Measurements from ENCODE around the gene LITAFD.

DNA sequence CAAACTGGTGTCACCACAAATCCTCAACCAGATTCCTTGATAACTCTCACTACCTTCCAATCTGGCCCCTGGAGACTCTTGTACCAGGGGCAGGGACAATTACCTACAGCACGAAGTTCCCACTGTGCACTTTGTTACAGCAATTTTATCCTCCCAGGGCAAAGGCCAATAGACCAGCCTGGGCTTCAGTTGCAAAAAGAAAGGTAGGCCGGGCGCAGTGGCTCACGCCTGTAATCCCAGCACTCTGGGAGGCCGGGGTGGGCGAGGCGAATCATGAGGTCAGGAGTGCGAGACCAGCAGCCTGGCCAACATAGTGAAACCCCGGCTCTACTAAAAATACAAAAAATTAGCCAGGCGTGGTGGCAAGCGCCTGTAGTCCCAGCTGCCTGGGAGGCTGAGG, 44.7 kb downstream of the LITAFD start:
- TF ChIP-seq EZH2 (IDR thresholded peaks at IDR 0.05; ENCODE audit: low read depth, unreplicated experiment) = no peak
- TF ChIP-seq, protein P1, sequence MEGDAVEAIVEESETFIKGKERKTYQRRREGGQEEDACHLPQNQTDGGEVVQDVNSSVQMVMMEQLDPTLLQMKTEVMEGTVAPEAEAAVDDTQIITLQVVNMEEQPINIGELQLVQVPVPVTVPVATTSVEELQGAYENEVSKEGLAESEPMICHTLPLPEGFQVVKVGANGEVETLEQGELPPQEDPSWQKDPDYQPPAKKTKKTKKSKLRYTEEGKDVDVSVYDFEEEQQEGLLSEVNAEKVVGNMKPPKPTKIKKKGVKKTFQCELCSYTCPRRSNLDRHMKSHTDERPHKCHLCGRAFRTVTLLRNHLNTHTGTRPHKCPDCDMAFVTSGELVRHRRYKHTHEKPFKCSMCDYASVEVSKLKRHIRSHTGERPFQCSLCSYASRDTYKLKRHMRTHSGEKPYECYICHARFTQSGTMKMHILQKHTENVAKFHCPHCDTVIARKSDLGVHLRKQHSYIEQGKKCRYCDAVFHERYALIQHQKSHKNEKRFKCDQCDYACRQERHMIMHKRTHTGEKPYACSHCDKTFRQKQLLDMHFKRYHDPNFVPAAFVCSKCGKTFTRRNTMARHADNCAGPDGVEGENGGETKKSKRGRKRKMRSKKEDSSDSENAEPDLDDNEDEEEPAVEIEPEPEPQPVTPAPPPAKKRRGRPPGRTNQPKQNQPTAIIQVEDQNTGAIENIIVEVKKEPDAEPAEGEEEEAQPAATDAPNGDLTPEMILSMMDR (conservative IDR thresholded peaks at IDR 0.05; ENCODE audit: low read depth in 2 of 2) = no peak
- no peak for TF ChIP-seq EZH2phosphoT487 (IDR thresholded peaks at IDR 0.05; ENCODE audit: unreplicated experiment)
- TF ChIP-seq NANOG (IDR thresholded peaks at IDR 0.05; ENCODE audit: borderline replicate concordance) = no peak
- TF ChIP-seq POLR2AphosphoS5 (IDR thresholded peaks at IDR 0.05; ENCODE audit: low read depth) = no peak
- TF ChIP-seq, protein P2, sequence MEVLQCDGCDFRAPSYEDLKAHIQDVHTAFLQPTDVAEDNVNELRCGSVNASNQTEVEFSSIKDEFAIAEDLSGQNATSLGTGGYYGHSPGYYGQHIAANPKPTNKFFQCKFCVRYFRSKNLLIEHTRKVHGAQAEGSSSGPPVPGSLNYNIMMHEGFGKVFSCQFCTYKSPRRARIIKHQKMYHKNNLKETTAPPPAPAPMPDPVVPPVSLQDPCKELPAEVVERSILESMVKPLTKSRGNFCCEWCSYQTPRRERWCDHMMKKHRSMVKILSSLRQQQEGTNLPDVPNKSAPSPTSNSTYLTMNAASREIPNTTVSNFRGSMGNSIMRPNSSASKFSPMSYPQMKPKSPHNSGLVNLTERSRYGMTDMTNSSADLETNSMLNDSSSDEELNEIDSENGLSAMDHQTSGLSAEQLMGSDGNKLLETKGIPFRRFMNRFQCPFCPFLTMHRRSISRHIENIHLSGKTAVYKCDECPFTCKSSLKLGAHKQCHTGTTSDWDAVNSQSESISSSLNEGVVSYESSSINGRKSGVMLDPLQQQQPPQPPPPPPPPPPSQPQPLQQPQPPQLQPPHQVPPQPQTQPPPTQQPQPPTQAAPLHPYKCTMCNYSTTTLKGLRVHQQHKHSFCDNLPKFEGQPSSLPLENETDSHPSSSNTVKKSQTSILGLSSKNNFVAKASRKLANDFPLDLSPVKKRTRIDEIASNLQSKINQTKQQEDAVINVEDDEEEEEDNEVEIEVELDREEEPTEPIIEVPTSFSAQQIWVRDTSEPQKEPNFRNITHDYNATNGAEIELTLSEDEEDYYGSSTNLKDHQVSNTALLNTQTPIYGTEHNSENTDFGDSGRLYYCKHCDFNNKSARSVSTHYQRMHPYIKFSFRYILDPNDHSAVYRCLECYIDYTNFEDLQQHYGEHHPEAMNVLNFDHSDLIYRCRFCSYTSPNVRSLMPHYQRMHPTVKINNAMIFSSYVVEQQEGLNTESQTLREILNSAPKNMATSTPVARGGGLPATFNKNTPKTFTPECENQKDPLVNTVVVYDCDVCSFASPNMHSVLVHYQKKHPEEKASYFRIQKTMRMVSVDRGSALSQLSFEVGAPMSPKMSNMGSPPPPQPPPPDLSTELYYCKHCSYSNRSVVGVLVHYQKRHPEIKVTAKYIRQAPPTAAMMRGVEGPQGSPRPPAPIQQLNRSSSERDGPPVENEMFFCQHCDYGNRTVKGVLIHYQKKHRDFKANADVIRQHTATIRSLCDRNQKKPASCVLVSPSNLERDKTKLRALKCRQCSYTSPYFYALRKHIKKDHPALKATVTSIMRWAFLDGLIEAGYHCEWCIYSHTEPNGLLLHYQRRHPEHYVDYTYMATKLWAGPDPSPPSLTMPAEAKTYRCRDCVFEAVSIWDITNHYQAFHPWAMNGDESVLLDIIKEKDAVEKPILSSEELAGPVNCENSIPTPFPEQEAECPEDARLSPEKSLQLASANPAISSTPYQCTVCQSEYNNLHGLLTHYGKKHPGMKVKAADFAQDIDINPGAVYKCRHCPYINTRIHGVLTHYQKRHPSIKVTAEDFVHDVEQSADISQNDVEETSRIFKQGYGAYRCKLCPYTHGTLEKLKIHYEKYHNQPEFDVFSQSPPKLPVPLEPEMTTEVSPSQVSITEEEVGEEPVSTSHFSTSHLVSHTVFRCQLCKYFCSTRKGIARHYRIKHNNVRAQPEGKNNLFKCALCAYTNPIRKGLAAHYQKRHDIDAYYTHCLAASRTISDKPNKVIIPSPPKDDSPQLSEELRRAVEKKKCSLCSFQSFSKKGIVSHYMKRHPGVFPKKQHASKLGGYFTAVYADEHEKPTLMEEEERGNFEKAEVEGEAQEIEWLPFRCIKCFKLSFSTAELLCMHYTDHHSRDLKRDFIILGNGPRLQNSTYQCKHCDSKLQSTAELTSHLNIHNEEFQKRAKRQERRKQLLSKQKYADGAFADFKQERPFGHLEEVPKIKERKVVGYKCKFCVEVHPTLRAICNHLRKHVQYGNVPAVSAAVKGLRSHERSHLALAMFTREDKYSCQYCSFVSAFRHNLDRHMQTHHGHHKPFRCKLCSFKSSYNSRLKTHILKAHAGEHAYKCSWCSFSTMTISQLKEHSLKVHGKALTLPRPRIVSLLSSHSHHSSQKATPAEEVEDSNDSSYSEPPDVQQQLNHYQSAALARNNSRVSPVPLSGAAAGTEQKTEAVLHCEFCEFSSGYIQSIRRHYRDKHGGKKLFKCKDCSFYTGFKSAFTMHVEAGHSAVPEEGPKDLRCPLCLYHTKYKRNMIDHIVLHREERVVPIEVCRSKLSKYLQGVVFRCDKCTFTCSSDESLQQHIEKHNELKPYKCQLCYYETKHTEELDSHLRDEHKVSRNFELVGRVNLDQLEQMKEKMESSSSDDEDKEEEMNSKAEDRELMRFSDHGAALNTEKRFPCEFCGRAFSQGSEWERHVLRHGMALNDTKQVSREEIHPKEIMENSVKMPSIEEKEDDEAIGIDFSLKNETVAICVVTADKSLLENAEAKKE (CRISPR knock-in tag; IDR thresholded peaks at IDR 0.05) = no peak
- TF ChIP-seq STAT1 (IDR thresholded peaks at IDR 0.05; ENCODE audit: unreplicated experiment) = no peak
- TF ChIP-seq ETS1 (IDR thresholded peaks at IDR 0.05) = no peak
- no peak for TF ChIP-seq REST (IDR thresholded peaks at IDR 0.05; ENCODE audit: unreplicated experiment)
- no peak for TF ChIP-seq CREB1 (CRISPR knock-in tag; IDR thresholded peaks at IDR 0.05; ENCODE audit: low read depth)

Data from GM23338 (cell line).